ENCODE measurements around the gene SPRING1.

The SPRING1 gene

GRCh38 chr12:116766285-116766684 lies 28.4 kb upstream of the SPRING1 start:
- Histone ChIP-seq H3K9ac (ENCODE audit: low read depth, low read length) (no peak overlapping the region), H2AFZ (ENCODE audit: low read depth, low read length) (no peak overlapping the region), H3K4me2 (ENCODE audit: insufficient read depth, low read length) (no peak overlapping the region), H3K27me3 (ENCODE audit: insufficient read depth, low read length, poor library complexity) (no peaks in the 10 kb centered on the region), H3K4me1 (ENCODE audit: insufficient read depth, low read length) (no peaks in the 10 kb centered on the region), H4K20me1 (ENCODE audit: insufficient read depth, low read length) (no peaks in the 10 kb centered on the region), H3K36me3 (ENCODE audit: insufficient read depth, low read length) (peaks cover 11% of the 10 kb centered on the region; the same call in 1 of the 2 replicates), H3K79me2 (ENCODE audit: insufficient read depth, low read length) (no peaks in the 10 kb centered on the region), H3K4me3 (ENCODE audit: low read depth in 1 of 2, low read length in 2 of 2) (no peak overlapping the region), H3K9me3 (ENCODE audit: insufficient read depth, low read length, severe bottlenecking) (no peaks in the 10 kb centered on the region), H3K27ac (ENCODE audit: low read length) (no peak overlapping the region)
- TF ChIP-seq, protein P1, sequence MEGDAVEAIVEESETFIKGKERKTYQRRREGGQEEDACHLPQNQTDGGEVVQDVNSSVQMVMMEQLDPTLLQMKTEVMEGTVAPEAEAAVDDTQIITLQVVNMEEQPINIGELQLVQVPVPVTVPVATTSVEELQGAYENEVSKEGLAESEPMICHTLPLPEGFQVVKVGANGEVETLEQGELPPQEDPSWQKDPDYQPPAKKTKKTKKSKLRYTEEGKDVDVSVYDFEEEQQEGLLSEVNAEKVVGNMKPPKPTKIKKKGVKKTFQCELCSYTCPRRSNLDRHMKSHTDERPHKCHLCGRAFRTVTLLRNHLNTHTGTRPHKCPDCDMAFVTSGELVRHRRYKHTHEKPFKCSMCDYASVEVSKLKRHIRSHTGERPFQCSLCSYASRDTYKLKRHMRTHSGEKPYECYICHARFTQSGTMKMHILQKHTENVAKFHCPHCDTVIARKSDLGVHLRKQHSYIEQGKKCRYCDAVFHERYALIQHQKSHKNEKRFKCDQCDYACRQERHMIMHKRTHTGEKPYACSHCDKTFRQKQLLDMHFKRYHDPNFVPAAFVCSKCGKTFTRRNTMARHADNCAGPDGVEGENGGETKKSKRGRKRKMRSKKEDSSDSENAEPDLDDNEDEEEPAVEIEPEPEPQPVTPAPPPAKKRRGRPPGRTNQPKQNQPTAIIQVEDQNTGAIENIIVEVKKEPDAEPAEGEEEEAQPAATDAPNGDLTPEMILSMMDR (IDR thresholded peaks at IDR 0.05; ENCODE audit: borderline replicate concordance, extremely low read depth, low read length, poor library complexity, severe bottlenecking): no peak
- no peak for TF ChIP-seq EZH2 (IDR thresholded peaks at IDR 0.05; ENCODE audit: borderline replicate concordance, low read depth, low read length, severe bottlenecking)
- DNase-seq (no peak), ATAC-seq (ENCODE audit: insufficient read depth, low read depth) (no peak)

DNA sequence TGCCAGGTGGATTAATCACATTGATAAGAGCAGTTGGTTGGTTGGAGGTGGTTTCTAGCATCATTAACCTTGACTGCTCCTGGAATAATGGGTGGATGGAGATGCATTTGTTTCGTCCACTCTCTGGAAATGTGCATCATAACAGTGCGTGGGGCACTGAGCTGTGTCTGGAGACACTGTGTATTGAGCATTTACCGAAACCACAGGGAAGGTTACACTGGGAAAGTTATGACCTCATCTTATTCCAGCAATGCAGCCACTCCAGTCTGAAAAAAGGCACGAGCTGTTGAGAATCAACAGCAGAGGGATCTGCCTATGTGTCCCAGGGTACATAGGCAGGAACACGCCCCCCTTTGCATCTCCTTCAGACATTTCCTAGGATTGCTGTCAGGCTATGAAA lies 27.4 kb upstream of the SPRING1 start:
- Histone ChIP-seq H3K27me3 (ENCODE audit: insufficient read depth, low read length, poor library complexity) (no peaks in the 10 kb centered on the region), H3K9ac (ENCODE audit: low read depth, low read length) (no peak overlapping the region), H3K4me2 (ENCODE audit: insufficient read depth, low read length) (no peak overlapping the region), H3K79me2 (ENCODE audit: insufficient read depth, low read length) (no peaks in the 10 kb centered on the region), H3K4me3 (ENCODE audit: low read depth in 1 of 2, low read length in 2 of 2) (no peak overlapping the region), H3K36me3 (ENCODE audit: insufficient read depth, low read length) (peaks cover 18% of the 10 kb centered on the region; the same call in 1 of the 2 replicates), H4K20me1 (ENCODE audit: insufficient read depth, low read length) (no peaks in the 10 kb centered on the region), H3K4me1 (ENCODE audit: insufficient read depth, low read length) (no peaks in the 10 kb centered on the region), H3K9me3 (ENCODE audit: insufficient read depth, low read length, severe bottlenecking) (no peaks in the 10 kb centered on the region), H2AFZ (ENCODE audit: low read depth, low read length) (no peak overlapping the region), H3K27ac (ENCODE audit: low read length) (no peak overlapping the region)
- ATAC-seq (ENCODE audit: insufficient read depth, low read depth) (no peak), DNase-seq (no peak)
- TF ChIP-seq EZH2 (IDR thresholded peaks at IDR 0.05; ENCODE audit: borderline replicate concordance, low read depth, low read length, severe bottlenecking): no peak
- TF ChIP-seq, protein P1 (IDR thresholded peaks at IDR 0.05; ENCODE audit: borderline replicate concordance, extremely low read depth, low read length, poor library complexity, severe bottlenecking): no peak

GRCh38 chr12:116761499-116761898 lies 23.6 kb upstream of the SPRING1 start:
- Histone ChIP-seq H4K20me1 (ENCODE audit: insufficient read depth, low read length) (no peaks in the 10 kb centered on the region), H2AFZ (ENCODE audit: low read depth, low read length) (no peak overlapping the region), H3K4me1 (ENCODE audit: insufficient read depth, low read length) (no peaks in the 10 kb centered on the region), H3K27ac (ENCODE audit: low read length) (no peak overlapping the region), H3K4me3 (ENCODE audit: low read depth in 1 of 2, low read length in 2 of 2) (no peak overlapping the region), H3K36me3 (ENCODE audit: insufficient read depth, low read length) (peaks cover 21% of the 10 kb centered on the region; the same call in 1 of the 2 replicates), H3K9me3 (ENCODE audit: insufficient read depth, low read length, severe bottlenecking) (no peaks in the 10 kb centered on the region), H3K4me2 (ENCODE audit: insufficient read depth, low read length) (no peak overlapping the region), H3K27me3 (ENCODE audit: insufficient read depth, low read length, poor library complexity) (no peaks in the 10 kb centered on the region), H3K79me2 (ENCODE audit: insufficient read depth, low read length) (no peaks in the 10 kb centered on the region), H3K9ac (ENCODE audit: low read depth, low read length) (no peak overlapping the region)
- TF ChIP-seq, protein P1 (IDR thresholded peaks at IDR 0.05; ENCODE audit: borderline replicate concordance, extremely low read depth, low read length, poor library complexity, severe bottlenecking): no peak
- no peak for TF ChIP-seq EZH2 (IDR thresholded peaks at IDR 0.05; ENCODE audit: borderline replicate concordance, low read depth, low read length, severe bottlenecking)
- no peak for ATAC-seq (ENCODE audit: insufficient read depth, low read depth)
- DNase-seq: no peak

GRCh38 chr12:116760622-116761020 lies 22.8 kb upstream of the SPRING1 start:
- H3K36me3 ChIP-seq (ENCODE audit: insufficient read depth, low read length): peaks cover 19% of the 10 kb centered on the region; the same call in 1 of the 2 replicates
- H3K4me1 ChIP-seq (ENCODE audit: insufficient read depth, low read length): no peaks in the 10 kb centered on the region
- no peak overlapping the region for H3K4me2 ChIP-seq (ENCODE audit: insufficient read depth, low read length)
- no peak overlapping the region for H3K9ac ChIP-seq (ENCODE audit: low read depth, low read length)
- no peaks in the 10 kb centered on the region for H3K27me3 ChIP-seq (ENCODE audit: insufficient read depth, low read length, poor library complexity)
- no peak overlapping the region for H3K4me3 ChIP-seq (ENCODE audit: low read depth in 1 of 2, low read length in 2 of 2)
- H4K20me1 ChIP-seq (ENCODE audit: insufficient read depth, low read length): no peaks in the 10 kb centered on the region
- ATAC-seq (ENCODE audit: insufficient read depth, low read depth): no peak
- no peak for DNase-seq
- no peaks in the 10 kb centered on the region for H3K79me2 ChIP-seq (ENCODE audit: insufficient read depth, low read length)
- H2AFZ ChIP-seq (ENCODE audit: low read depth, low read length): no peak overlapping the region
- TF ChIP-seq, protein P1 (IDR thresholded peaks at IDR 0.05; ENCODE audit: borderline replicate concordance, extremely low read depth, low read length, poor library complexity, severe bottlenecking): no peak
- TF ChIP-seq EZH2 (IDR thresholded peaks at IDR 0.05; ENCODE audit: borderline replicate concordance, low read depth, low read length, severe bottlenecking): no peak
- no peaks in the 10 kb centered on the region for H3K9me3 ChIP-seq (ENCODE audit: insufficient read depth, low read length, severe bottlenecking)
- no peak overlapping the region for H3K27ac ChIP-seq (ENCODE audit: low read length)
